Activated CD4-positive, alpha-beta T cell treated with anti-CD3 and anti-CD28 coated beads, Interleukin-2, amount 50 U/mL, for 4 hours (primary cell): ENCODE results near the gene KCNJ12.
"Not testable (repeated sequence)": the region's sequence is repeated elsewhere in the genome, so short reads cannot be mapped to it uniquely, and the experiment has no call there.

ENCODE experiments used
- DNase-seq, 2 experiments: peaks; one replicate each; pipeline ENCODE4 v3.0.0-alpha.2; 2020

The KCNJ12 gene

DNA sequence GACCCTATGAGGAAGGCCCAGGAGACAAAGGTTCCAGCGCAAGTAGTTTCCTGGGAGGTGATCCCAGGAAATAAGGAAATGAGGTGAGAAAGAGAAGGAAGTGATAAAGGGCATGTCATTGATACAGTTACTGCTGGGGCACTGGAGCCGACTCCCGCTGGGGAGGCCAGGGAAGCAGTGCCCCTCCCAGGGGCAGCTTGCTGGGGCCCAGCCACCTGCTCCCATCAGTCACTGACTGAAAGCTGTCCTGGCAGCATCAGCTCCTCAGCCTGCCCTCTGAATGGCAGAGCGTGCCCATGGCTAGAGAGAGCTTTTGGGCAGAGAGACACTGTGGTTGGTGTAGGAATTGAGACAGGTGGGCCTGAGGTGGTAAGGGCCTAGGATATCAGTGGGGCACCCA lies 33.2 kb downstream of the KCNJ12 start:
- not testable (repeated sequence) for DNase-seq

GRCh38 chr17:21409971-21410370 lies 33.8 kb downstream of the KCNJ12 start:
- not testable (repeated sequence) for DNase-seq

- DNase-seq = not testable (repeated sequence)
Measured at GRCh38 chr17:21410371-21410770, 34.2 kb downstream of the KCNJ12 start.

DNA sequence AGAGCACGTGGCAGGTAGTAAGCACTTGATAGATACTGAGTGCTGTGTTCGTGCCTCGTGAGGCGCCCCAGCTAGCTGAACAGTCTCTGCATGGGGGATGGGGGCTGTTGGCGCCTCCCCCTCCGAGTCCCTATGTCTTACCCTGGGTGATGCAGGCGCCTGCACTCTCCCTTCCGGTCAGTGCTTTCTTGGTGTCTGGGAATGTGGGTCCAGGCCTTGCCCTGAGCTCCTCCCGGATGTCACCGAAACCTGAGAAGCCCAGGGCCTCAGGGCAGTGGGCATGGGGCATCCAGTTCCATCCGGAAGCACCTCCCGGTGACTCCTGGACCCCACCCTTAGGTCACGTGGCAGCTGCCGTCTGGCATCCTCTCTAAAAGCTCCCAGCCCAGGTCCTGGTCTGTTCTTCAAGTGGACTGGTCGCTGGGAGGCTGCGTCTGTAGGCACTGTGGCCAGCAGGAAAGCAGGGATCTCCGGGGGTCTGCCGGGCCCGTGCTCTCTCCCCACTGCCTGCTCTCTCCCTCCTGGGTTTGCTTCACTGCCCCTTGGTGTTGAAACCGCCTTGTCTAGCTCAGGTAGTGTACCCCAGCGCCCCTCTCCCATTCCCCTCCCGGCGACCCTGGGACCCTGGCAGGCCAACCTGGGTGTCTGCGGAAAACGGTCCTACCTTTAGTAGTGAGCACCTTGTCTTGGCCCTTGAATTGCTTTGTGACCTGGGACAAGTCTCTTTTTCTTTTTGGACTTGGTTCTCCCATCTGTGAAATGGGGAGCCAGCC lies 34.9 kb downstream of the KCNJ12 start:
- DNase-seq = not testable (repeated sequence)

DNA sequence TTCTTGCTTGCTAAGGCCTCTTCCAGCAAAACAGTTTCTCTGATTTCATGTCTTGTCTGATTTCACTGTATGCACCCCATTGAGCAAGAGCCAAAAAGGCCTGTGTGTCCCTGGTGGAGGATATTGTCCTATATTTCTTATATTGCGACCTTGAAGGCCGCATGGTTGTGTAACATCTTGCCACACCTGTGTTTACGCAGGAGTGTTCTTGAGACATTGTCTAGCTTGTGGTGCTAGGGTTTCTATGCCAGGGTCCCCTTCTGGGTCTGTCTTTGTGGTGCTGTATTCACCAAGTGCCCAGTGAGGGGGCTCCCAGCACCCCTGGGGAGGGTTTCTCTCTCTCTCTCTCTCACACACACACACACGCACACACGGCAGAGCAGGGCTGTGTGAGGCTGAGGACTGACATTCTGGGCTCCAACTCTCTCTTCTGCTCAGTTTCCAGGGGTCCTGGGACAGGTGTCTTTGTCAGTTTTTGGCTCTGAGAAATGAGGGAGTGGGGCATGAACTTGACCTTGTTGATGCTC lies 35.6 kb downstream of the KCNJ12 start:
- not testable (repeated sequence) for DNase-seq

GRCh38 chr17:21412207-21412681 lies 36.1 kb downstream of the KCNJ12 start:
- not testable (repeated sequence) for DNase-seq

- not testable (repeated sequence) for DNase-seq
Measured at GRCh38 chr17:21413570-21414279, 37.6 kb downstream of the KCNJ12 start.

DNA sequence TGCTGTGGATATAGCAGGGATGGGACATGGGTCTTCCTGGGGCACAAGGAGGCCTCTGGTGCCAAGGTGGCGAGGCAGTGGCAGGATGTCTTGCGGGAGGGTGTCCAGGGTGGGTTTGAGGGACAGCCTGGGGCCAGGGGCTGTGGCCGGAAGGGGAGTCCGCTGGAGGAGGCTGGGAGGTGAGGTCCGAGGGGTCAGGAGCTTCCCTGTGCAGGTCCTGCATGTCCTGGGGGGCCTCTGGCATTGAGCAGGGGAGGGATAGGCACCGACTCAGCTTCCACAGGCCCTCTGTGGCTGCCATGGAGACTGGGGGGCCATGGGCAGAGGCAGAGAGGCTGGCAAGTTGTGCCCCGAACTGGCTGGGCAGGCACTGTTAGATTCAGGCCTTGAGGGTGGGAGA lies 38.5 kb downstream of the KCNJ12 start:
- not testable (repeated sequence) for DNase-seq

- not testable (repeated sequence) for DNase-seq
Measured at GRCh38 chr17:21415166-21415990, 39.2 kb downstream of the KCNJ12 start.

GRCh38 chr17:21416471-21416981 lies 40.4 kb downstream of the KCNJ12 start:
- DNase-seq = not testable (repeated sequence)

DNA sequence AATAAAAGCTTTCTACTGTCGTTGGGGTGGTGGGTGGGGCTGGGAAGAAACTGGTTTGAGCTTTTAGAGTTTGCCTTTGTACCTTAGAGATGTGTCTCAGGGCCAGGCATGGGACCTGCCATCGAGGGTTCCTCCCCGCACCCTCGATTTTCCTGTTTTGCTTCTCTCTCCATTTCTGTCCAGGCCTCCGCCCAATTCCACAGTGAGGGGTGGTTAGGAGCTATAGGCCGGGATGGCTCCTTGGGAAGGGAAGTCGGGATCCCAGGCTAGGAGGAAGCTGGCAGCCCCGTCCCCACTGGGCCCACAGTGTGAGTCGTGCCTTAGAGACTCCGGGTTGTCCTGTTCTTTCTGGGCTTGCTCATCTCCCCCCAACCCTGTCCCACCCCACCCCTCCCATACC lies 41.2 kb downstream of the KCNJ12 start:
- DNase-seq = not testable (repeated sequence)

GRCh38 chr17:21417921-21418320 lies 41.8 kb downstream of the KCNJ12 start:
- no peak for DNase-seq

DNA sequence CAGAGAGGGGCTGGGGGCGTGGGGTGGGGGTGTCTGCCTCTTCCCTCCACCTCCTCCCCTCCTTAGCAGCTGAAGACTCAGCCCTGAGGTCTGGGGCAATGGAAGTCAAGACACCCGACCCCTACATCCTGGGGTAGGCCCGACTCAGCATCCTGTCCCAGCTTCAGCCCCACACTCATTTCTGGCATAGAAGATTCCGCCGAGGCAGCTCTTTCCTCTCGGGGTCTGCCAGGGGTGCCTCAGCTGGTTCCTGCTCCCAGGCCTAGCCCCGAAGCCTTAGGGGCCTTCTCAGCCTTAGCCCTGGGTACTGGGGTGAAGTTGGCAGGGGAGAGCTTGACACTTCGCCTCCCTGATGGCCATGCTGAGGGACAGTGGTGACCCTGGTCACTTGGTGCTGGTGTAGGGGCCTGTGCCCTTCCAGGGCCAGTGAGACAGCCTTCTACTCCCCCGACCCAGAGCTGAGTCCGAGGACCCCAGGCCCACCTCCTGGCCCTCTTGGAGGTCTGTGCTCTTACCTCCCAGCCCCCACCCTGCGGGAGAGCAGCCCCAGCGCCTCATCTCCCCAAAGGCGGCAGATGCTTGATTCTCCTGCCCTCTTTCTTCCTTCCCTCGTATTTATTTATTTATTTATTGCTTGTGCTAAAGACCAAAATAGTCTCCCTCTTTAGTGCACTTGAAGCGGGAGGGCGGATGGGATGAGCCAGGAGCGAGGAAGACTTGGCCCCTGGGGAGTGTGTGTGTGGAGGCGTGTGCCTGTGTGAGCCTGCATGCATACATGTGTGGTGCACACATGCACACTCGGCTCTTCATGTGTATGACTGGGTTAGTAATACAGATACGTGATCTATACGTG lies 42.5 kb downstream of the KCNJ12 start:
- DNase-seq = no peak

GRCh38 chr17:21419299-21420239 lies 43.4 kb downstream of the KCNJ12 start:
- peak; percentile 21 to 26 for DNase-seq

GRCh38 chr17:21420503-21421090 lies 44.4 kb downstream of the KCNJ12 start:
- DNase-seq = not testable (repeated sequence)

GRCh38 chr17:21421421-21422310 lies 45.5 kb downstream of the KCNJ12 start:
- DNase-seq = not testable (repeated sequence)

DNA sequence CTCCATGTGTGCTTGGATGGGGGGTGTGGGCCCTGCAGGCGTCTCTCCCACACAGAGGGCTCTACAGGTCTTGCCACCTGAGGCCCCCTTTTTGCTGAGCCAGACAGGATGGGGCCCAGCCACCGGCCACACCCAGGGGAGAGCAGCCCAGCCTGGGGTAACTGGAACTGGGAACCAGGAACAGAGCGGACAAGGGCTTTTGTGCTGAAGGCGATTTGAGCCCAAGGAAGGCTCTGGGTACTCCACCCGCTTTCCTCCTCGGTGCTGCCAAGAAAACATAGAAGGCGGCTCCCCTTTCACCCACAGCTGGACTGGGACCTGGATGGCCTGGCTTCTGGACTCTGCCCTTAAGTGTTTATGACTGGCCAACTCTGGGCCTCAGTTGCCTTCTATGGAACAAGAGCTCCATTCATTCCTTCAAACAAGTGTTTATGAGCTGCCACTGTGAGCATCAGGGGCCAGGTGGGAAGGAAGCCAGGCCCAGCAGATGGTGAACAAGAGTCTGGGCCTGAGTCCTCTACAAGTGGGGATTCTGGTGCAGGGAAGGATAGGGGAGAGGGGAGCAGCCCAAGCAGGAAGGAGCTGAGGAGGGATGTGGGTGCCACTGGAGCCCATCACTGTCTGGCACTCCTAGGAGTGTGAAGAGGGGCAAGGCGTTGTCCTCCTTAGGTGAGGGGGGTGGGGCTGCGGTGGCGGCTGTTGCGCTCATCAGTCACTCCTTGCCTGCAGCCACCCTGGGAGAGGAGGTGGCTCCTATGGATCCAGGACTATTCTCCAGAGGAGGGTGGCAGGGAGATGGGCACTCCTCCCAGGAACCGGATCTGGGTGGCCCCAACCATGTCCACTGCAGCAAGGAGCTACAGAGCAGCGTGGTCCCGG lies 46.4 kb downstream of the KCNJ12 start:
- not testable (repeated sequence) for DNase-seq

GRCh38 chr17:21423190-21423493 lies 47.0 kb downstream of the KCNJ12 start:
- DNase-seq = not testable (repeated sequence)
